ENCODE measurements around the gene MROH2A.

MROH2A gene

DNA sequence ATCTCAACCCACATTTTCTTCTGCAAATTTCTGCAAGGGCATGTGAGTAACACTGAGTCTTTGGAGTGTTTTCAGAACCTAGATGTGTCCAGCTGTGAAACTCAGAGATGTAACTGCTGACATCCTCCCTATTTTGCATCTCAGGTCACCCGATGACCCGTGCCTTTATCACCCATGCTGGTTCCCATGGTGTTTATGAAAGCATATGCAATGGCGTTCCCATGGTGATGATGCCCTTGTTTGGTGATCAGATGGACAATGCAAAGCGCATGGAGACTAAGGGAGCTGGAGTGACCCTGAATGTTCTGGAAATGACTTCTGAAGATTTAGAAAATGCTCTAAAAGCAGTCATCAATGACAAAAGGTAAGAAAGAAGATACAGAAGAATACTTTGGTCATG lies 10.1 kb upstream of the MROH2A start (continued):
- TF ChIP-seq, protein P1, sequence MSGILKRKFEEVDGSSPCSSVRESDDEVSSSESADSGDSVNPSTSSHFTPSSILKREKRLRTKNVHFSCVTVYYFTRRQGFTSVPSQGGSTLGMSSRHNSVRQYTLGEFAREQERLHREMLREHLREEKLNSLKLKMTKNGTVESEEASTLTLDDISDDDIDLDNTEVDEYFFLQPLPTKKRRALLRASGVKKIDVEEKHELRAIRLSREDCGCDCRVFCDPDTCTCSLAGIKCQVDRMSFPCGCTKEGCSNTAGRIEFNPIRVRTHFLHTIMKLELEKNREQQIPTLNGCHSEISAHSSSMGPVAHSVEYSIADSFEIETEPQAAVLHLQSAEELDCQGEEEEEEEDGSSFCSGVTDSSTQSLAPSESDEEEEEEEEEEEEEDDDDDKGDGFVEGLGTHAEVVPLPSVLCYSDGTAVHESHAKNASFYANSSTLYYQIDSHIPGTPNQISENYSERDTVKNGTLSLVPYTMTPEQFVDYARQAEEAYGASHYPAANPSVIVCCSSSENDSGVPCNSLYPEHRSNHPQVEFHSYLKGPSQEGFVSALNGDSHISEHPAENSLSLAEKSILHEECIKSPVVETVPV (CRISPR knock-in tag; IDR thresholded peaks at IDR 0.05), result no peak
- TF ChIP-seq TCF4 (CRISPR knock-in tag; IDR thresholded peaks at IDR 0.05; ENCODE audit: borderline replicate concordance) (no peak), ZNF8 (CRISPR knock-in tag; IDR thresholded peaks at IDR 0.05) (no peak), CSDC2 (CRISPR knock-in tag; IDR thresholded peaks at IDR 0.05) (no peak), OSR1 (CRISPR knock-in tag; IDR thresholded peaks at IDR 0.05) (no peak), RARB (CRISPR knock-in tag; IDR thresholded peaks at IDR 0.05) (no peak), ARNTL (CRISPR knock-in tag; IDR thresholded peaks at IDR 0.05; ENCODE audit: borderline replicate concordance, low read depth) (no peak)

DNA sequence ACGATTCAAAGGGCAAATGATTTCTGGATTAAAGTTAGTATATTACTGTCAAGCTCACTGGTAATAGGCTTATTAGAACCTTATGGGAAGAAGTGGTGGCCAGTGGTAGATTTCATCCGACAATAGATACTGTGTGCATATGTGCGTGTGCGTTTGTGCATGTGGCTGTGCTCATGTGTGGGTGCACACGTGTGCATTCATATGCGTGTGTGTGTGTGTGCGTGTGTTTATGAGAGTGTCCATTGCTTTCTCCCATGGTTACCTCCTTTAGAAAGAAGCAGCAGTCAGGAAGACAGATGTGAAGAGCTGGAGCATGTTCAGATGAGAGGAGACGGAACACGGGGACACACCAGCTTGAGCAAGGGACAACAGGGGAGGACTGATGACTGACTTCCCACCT lies 8.9 kb upstream of the MROH2A start:
- TF ChIP-seq ARNTL (CRISPR knock-in tag; IDR thresholded peaks at IDR 0.05; ENCODE audit: borderline replicate concordance, low read depth) (no peak), CSDC2 (CRISPR knock-in tag; IDR thresholded peaks at IDR 0.05) (no peak), ZC3H10 (CRISPR knock-in tag; IDR thresholded peaks at IDR 0.05) (no peak), ZFP3 (CRISPR knock-in tag; IDR thresholded peaks at IDR 0.05) (no peak), TOX (CRISPR knock-in tag; IDR thresholded peaks at IDR 0.05; ENCODE audit: borderline replicate concordance) (no peak), BACH2 (CRISPR knock-in tag; IDR thresholded peaks at IDR 0.05; ENCODE audit: borderline replicate concordance) (no peak), GLIS3 (CRISPR knock-in tag; IDR thresholded peaks at IDR 0.05) (no peak), ISL1 (CRISPR knock-in tag; IDR thresholded peaks at IDR 0.05) (no peak), OSR1 (CRISPR knock-in tag; IDR thresholded peaks at IDR 0.05) (no peak), ZNF8 (CRISPR knock-in tag; IDR thresholded peaks at IDR 0.05) (no peak), PPARA (CRISPR knock-in tag; IDR thresholded peaks at IDR 0.05; ENCODE audit: borderline replicate concordance) (no peak)
- no peak for ATAC-seq

DNA sequence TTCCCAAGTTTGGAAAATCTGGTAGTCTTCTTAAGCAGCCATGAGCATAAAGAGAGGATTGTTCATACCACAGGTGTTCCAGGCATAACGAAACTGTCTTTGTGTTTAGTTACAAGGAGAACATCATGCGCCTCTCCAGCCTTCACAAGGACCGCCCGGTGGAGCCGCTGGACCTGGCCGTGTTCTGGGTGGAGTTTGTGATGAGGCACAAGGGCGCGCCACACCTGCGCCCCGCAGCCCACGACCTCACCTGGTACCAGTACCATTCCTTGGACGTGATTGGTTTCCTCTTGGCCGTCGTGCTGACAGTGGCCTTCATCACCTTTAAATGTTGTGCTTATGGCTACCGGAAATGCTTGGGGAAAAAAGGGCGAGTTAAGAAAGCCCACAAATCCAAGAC lies 6.0 kb upstream of the MROH2A start:
- TF ChIP-seq BACH2 (CRISPR knock-in tag; IDR thresholded peaks at IDR 0.05; ENCODE audit: borderline replicate concordance), result no peak
- TF ChIP-seq, protein P2, sequence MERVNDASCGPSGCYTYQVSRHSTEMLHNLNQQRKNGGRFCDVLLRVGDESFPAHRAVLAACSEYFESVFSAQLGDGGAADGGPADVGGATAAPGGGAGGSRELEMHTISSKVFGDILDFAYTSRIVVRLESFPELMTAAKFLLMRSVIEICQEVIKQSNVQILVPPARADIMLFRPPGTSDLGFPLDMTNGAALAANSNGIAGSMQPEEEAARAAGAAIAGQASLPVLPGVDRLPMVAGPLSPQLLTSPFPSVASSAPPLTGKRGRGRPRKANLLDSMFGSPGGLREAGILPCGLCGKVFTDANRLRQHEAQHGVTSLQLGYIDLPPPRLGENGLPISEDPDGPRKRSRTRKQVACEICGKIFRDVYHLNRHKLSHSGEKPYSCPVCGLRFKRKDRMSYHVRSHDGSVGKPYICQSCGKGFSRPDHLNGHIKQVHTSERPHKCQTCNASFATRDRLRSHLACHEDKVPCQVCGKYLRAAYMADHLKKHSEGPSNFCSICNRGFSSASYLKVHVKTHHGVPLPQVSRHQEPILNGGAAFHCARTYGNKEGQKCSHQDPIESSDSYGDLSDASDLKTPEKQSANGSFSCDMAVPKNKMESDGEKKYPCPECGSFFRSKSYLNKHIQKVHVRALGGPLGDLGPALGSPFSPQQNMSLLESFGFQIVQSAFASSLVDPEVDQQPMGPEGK (CRISPR knock-in tag; IDR thresholded peaks at IDR 0.05; ENCODE audit: borderline replicate concordance), result no peak
- TF ChIP-seq ZFP30 (CRISPR knock-in tag; IDR thresholded peaks at IDR 0.05), result no peak
- no peak for TF ChIP-seq ZFP3 (CRISPR knock-in tag; IDR thresholded peaks at IDR 0.05)
- TF ChIP-seq, protein P1 (CRISPR knock-in tag; IDR thresholded peaks at IDR 0.05), result no peak
- TF ChIP-seq ESRRG (CRISPR knock-in tag; IDR thresholded peaks at IDR 0.05), result no peak
- ATAC-seq, result no peak

DNA sequence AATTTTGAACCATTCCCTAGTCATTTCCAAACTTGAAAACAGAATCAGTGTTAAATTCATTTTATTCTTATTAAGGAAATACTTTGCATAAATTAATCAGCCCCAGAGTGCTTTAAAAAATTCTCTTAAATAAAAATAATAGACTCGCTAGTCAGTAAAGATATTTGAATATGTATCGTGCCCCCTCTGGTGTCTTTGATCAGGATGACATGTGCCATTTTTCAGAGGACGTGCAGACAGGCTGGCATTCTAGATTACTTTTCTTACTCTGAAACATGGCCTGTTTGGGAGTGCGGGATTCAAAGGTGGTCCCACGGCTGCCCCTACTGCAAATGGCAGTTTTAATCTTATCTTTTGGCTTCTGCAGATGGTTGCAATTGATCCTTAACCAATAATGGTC lies 5.5 kb upstream of the MROH2A start:
- no peak for ATAC-seq
- TF ChIP-seq TCF4 (CRISPR knock-in tag; IDR thresholded peaks at IDR 0.05; ENCODE audit: borderline replicate concordance) (no peak), ARNTL (CRISPR knock-in tag; IDR thresholded peaks at IDR 0.05; ENCODE audit: borderline replicate concordance, low read depth) (no peak), TOX (CRISPR knock-in tag; IDR thresholded peaks at IDR 0.05; ENCODE audit: borderline replicate concordance) (no peak)
- TF ChIP-seq, protein P2 (CRISPR knock-in tag; IDR thresholded peaks at IDR 0.05; ENCODE audit: borderline replicate concordance), result no peak

DNA sequence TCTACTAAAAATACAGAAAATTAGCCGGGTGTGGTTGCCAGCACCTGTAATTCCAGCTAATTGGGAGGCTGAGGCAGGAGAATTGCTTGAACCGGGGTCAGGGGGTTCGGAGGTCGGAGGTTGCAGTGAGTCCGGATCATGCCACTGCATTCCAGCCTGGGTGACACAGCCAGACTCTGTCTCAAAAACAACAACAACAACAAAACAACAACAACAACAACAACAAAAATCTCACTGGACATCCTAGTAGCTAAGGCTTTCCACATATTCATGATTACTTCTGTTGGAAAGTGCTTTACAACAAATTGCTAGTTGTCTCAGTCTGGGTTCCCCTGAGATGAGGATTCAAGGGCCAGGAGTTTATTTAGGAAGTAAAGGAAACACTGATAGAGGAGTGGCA lies 4.3 kb upstream of the MROH2A start:
- no peak for ATAC-seq
- TF ChIP-seq, protein P2 (CRISPR knock-in tag; IDR thresholded peaks at IDR 0.05; ENCODE audit: borderline replicate concordance), result no peak
- TF ChIP-seq OSR1 (CRISPR knock-in tag; IDR thresholded peaks at IDR 0.05), result no peak
- TF ChIP-seq GLIS3 (CRISPR knock-in tag; IDR thresholded peaks at IDR 0.05), result no peak
- no peak for TF ChIP-seq CSDC2 (CRISPR knock-in tag; IDR thresholded peaks at IDR 0.05)
- TF ChIP-seq ZNF70 (CRISPR knock-in tag; IDR thresholded peaks at IDR 0.05), result no peak
- TF ChIP-seq TCF4 (CRISPR knock-in tag; IDR thresholded peaks at IDR 0.05; ENCODE audit: borderline replicate concordance), result no peak
- TF ChIP-seq, protein P3, sequence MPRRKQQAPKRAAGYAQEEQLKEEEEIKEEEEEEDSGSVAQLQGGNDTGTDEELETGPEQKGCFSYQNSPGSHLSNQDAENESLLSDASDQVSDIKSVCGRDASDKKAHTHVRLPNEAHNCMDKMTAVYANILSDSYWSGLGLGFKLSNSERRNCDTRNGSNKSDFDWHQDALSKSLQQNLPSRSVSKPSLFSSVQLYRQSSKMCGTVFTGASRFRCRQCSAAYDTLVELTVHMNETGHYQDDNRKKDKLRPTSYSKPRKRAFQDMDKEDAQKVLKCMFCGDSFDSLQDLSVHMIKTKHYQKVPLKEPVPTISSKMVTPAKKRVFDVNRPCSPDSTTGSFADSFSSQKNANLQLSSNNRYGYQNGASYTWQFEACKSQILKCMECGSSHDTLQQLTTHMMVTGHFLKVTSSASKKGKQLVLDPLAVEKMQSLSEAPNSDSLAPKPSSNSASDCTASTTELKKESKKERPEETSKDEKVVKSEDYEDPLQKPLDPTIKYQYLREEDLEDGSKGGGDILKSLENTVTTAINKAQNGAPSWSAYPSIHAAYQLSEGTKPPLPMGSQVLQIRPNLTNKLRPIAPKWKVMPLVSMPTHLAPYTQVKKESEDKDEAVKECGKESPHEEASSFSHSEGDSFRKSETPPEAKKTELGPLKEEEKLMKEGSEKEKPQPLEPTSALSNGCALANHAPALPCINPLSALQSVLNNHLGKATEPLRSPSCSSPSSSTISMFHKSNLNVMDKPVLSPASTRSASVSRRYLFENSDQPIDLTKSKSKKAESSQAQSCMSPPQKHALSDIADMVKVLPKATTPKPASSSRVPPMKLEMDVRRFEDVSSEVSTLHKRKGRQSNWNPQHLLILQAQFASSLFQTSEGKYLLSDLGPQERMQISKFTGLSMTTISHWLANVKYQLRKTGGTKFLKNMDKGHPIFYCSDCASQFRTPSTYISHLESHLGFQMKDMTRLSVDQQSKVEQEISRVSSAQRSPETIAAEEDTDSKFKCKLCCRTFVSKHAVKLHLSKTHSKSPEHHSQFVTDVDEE (CRISPR knock-in tag; IDR thresholded peaks at IDR 0.05), result no peak
- no peak for TF ChIP-seq ZFP3 (CRISPR knock-in tag; IDR thresholded peaks at IDR 0.05)
- no peak for TF ChIP-seq BACH2 (CRISPR knock-in tag; IDR thresholded peaks at IDR 0.05; ENCODE audit: borderline replicate concordance)
- TF ChIP-seq ZFP30 (CRISPR knock-in tag; IDR thresholded peaks at IDR 0.05), result no peak
- no peak for TF ChIP-seq RARB (CRISPR knock-in tag; IDR thresholded peaks at IDR 0.05)
- no peak for TF ChIP-seq TOX (CRISPR knock-in tag; IDR thresholded peaks at IDR 0.05; ENCODE audit: borderline replicate concordance)

Data from SK-N-SH treated with all-trans-retinoic acid at 6 μM for 48 hours (cell line).